Glutamatergic neuron (in vitro differentiated cells): Measurements from ENCODE around the gene BAHD1. TPM values are rescaled to one million over a fixed set of nuclear protein-coding genes. Genes with fewer than 3 reads are reported as not detected.
A peak's percentile ranks its signal among the peaks of the same experiment; 100 is the strongest.

Experiments
- DNase-seq: peaks from one replicate; pipeline ENCODE4 v3.0.0; 2022
- H3K27ac Mint-ChIP-seq: one replicate; pipeline ENCODE4 v1.8.0; 2020; ENCODE audit warnings: mild to moderate bottlenecking, mixed read lengths, inconsistent platforms; ENCODE audit not compliant: unreplicated experiment
- H3K27me3 Mint-ChIP-seq: one replicate; pipeline ENCODE4 v1.8.0; 2020; ENCODE audit warnings: mild to moderate bottlenecking, moderate library complexity, mixed read lengths, inconsistent platforms; ENCODE audit not compliant: unreplicated experiment
- H3K36me3 Mint-ChIP-seq: one replicate; pipeline ENCODE4 v1.8.0; 2020; ENCODE audit warnings: mild to moderate bottlenecking, mixed read lengths, inconsistent platforms; ENCODE audit not compliant: unreplicated experiment
- H3K4me1 Mint-ChIP-seq: one replicate; pipeline ENCODE4 v1.8.0; 2020; ENCODE audit warnings: mild to moderate bottlenecking, low read depth, mixed read lengths, inconsistent platforms; ENCODE audit not compliant: unreplicated experiment
- H3K4me3 Mint-ChIP-seq: one replicate; pipeline ENCODE4 v1.8.0; 2020; ENCODE audit warnings: mild to moderate bottlenecking, mixed read lengths, inconsistent platforms; ENCODE audit not compliant: unreplicated experiment
- H3K9me3 Mint-ChIP-seq: one replicate; pipeline ENCODE4 v1.8.0; 2020; ENCODE audit warnings: mild to moderate bottlenecking, moderate library complexity, mixed read lengths, inconsistent platforms; ENCODE audit not compliant: unreplicated experiment
- total RNA-seq: library from RNA; stranded (reverse); fragmentation: NEBNext Ultra II Directional; extraction: Animal tissue kit (Norgen Biotek cat#: 25700); gene quantifications from one replicate; pipeline ENCODE4 v1.2.1, GENCODE V29; 2021; ENCODE audit not compliant: unreplicated experiment
- TF ChIP-seq, protein P1 (sequence below): fragments of 200-600 bp; sonication (generic); IDR thresholded peaks from one replicate; pipeline ENCODE4 v1.5.0; 2021; ENCODE audit not compliant: partially characterized antibody, unreplicated experiment

BAHD1 gene
- total RNA-seq, 1 donor from 2014 or later: 29.9 TPM

DNA sequence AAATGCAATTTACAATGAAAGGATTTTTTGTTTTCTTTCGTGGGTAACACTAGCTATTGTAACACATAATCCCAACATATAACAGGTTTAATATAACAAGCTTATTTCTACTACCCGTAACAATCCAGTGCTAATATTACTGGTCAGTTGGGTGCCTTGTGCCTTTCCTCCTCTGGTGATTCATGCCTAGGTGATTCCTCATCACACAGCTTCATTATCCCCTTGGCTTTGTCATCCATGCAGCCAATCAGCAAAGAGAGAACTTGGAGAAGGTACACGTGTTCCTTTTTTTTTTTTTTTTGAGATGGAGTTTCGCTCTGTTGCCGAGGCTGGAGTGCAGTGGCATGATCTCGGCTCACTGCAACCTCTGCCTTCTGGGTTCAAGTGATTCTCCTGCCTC is 60.7 kb downstream of the BAHD1 start:
- H3K27ac Mint-ChIP-seq: no peak overlapping the region
- TF ChIP-seq, protein P1, sequence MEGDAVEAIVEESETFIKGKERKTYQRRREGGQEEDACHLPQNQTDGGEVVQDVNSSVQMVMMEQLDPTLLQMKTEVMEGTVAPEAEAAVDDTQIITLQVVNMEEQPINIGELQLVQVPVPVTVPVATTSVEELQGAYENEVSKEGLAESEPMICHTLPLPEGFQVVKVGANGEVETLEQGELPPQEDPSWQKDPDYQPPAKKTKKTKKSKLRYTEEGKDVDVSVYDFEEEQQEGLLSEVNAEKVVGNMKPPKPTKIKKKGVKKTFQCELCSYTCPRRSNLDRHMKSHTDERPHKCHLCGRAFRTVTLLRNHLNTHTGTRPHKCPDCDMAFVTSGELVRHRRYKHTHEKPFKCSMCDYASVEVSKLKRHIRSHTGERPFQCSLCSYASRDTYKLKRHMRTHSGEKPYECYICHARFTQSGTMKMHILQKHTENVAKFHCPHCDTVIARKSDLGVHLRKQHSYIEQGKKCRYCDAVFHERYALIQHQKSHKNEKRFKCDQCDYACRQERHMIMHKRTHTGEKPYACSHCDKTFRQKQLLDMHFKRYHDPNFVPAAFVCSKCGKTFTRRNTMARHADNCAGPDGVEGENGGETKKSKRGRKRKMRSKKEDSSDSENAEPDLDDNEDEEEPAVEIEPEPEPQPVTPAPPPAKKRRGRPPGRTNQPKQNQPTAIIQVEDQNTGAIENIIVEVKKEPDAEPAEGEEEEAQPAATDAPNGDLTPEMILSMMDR: no peak
- H3K27me3 Mint-ChIP-seq: no peaks in the 10 kb centered on the region
- no peak for DNase-seq
- peaks cover 2% of the 10 kb centered on the region for H3K9me3 Mint-ChIP-seq
- H3K4me1 Mint-ChIP-seq: no peaks in the 10 kb centered on the region
- no peak overlapping the region for H3K4me3 Mint-ChIP-seq
- H3K36me3 Mint-ChIP-seq: no peaks in the 10 kb centered on the region

DNA sequence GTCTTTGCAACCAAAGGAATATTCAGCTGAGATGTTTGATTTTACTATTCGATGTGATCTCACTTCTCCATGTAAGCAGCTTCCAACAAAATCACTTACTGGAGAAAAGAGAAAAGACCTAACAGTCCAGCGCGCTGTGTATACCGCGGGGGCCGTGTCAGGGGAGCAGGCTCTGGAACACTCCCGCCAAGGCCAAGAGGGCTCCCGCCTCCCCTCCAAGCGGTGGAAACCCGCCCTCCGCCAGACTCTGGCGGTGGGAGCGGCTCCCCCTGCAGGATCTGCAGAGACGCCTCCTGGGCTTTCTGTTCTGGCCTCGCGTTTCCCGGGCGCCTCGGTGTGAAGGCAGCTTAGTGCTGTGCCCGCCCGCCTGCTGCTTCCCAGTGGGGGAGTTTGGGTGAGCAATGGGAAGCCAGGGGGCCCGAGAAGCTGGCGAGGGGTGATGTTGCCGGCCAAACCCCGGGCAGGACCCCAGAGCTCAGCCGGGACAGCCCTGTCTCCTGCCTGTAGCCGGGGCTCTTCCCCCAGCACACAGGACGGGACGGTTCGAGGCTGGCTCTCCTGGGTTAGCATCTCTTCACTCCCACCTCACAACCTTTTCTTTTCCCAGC is 66.3 kb downstream of the BAHD1 start:
- peak; percentile 89 for DNase-seq
- H3K4me3 Mint-ChIP-seq: no peak overlapping the region
- peaks cover 4% of the 10 kb centered on the region for H3K9me3 Mint-ChIP-seq
- no peaks in the 10 kb centered on the region for H3K36me3 Mint-ChIP-seq
- H3K4me1 Mint-ChIP-seq: peaks cover 3% of the 10 kb centered on the region
- peaks cover 7% of the 10 kb centered on the region for H3K27me3 Mint-ChIP-seq
- no peak overlapping the region for H3K27ac Mint-ChIP-seq
- TF ChIP-seq, protein P1: peak; percentile 15

DNA sequence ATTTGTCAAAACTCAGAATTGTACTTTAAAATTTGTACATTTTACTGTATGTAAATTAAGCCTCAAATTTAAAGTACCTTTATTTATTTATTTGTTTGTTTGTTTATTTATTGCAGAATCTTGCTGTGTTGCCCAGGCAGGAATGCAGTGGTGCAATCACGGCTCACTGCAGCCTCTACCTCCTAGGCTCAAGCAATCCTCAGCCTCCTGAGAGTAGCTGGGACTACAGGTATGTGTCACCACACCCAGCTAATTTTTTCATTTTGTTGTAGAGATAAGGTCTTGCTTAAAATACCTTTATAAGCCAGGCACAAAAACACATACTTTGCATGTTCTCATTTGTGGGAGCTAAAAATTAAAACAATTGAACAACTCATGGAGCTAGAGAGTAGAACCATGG is 67.5 kb downstream of the BAHD1 start:
- no peak overlapping the region for H3K27ac Mint-ChIP-seq
- H3K9me3 Mint-ChIP-seq: peaks cover 7% of the 10 kb centered on the region
- DNase-seq: no peak
- H3K4me1 Mint-ChIP-seq: peaks cover 6% of the 10 kb centered on the region
- TF ChIP-seq, protein P1: no peak
- H3K36me3 Mint-ChIP-seq: no peaks in the 10 kb centered on the region
- H3K4me3 Mint-ChIP-seq: no peak overlapping the region
- peaks cover 9% of the 10 kb centered on the region for H3K27me3 Mint-ChIP-seq

DNA sequence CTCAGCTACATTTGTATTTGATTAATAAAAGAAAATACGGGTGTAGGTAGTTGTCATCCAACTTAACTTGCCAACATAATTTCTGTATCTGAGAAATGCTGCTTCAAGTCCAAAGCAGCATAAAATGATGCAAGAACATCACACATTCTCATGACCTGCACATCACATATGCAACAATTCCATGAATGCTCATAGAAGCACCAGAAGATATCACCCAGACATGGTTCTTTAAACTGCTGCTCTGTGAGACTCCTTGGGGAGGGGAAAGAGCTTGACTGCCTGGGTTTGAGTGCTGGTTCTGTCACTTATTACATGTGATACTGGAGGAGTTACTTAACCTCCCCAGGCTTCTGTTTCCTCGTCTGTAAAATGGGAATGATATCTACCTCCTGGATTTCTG is 69.4 kb downstream of the BAHD1 start:
- no peak for DNase-seq
- Mint-ChIP-seq H3K4me1 (peaks cover 6% of the 10 kb centered on the region), H3K4me3 (peak overlapping the region; percentile 71), H3K9me3 (peaks cover 5% of the 10 kb centered on the region), H3K27ac (no peak overlapping the region), H3K27me3 (peaks cover 9% of the 10 kb centered on the region), H3K36me3 (no peaks in the 10 kb centered on the region)
- TF ChIP-seq, protein P1: no peak

DNA sequence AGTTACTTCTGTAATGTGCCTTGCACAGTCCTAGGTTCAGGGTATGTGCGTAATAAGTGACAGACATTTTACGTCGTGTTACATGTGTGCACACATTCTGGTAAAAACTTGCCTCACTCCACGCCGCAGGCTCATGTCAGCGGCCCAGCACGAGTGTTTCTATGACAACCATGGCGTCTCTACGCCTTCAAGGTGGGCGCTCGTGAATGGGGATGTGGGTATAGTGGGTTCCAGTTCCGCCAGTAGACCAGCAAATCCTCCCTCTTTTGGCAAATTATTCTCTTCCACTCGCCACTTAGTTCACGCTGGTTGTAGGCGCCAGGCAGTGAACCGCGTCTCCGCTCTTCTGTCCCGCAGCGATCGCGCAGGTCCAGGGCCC is 70.3 kb downstream of the BAHD1 start:
- no peak for DNase-seq
- TF ChIP-seq, protein P1: no peak
- Mint-ChIP-seq H3K4me3 (peak overlapping the region; percentile 90), H3K36me3 (no peaks in the 10 kb centered on the region), H3K9me3 (peaks cover 5% of the 10 kb centered on the region), H3K27ac (no peak overlapping the region), H3K4me1 (peaks cover 6% of the 10 kb centered on the region), H3K27me3 (peaks cover 9% of the 10 kb centered on the region)
